Measurements from ENCODE around the gene NAP1L1.

Gene NAP1L1

DNA sequence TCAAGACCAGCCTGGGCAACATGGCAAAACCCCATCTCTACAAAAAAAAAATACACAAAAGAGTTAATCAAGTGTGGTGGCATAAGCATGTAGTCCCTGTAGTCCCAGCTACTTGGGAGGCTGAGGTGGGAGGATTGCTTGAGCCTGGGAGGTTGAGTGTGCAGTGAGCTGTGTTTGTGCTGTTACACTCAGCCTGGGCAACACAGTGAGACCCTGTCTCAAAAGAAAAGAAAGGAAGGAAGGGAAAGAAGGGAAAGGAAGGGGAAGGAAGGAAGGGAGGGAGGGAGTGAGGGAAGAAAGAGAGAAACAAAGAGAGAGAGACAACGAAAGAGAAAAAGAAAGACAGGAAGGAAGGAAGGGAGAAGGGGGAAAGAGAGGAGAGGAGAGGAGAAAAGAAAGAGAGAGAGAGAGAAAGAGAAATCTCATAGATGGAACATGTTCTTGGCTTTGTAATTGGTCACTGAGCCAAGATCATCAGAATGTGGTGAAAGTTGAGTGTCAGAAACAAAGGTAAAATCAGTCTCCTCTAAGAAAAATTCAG, 26.8 kb upstream of the NAP1L1 start:
- no peak overlapping the region for H3K4me3 ChIP-seq
- H3K36me3 ChIP-seq: no peaks in the 10 kb centered on the region
- H3K9ac ChIP-seq: no peak overlapping the region
- no peaks in the 10 kb centered on the region for H3K9me3 ChIP-seq
- no peaks in the 10 kb centered on the region for H4K20me1 ChIP-seq
- no peak for TF ChIP-seq Cebpa-rat (IDR thresholded peaks at IDR 0.05)
- no peak overlapping the region for H3K27ac ChIP-seq
- H3K4me2 ChIP-seq: no peak overlapping the region
- no peaks in the 10 kb centered on the region for H3K27me3 ChIP-seq
- H3K4me1 ChIP-seq: peaks cover 13% of the 10 kb centered on the region

DNA sequence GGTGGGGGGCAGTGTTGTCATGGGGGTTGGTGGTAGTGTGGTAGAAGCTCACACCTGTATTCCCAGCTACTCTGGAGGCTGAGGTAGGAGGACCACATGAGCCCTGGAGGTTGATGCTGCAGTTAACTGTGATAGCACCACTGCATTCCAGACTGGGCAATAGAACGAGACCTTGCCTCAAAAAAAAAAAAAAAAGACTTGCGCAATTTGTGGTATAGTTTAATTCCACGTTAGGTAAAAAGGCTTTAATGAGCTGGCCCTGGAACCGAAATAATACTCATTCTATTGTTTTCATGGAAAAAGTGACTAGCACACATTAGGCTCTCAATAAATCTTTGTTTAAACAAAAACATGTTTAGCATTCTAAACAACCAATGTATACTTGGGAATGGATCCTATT, 25.4 kb upstream of the NAP1L1 start:
- no peak overlapping the region for H3K27ac ChIP-seq
- H3K4me3 ChIP-seq: no peak overlapping the region
- H3K9me3 ChIP-seq: no peaks in the 10 kb centered on the region
- TF ChIP-seq Cebpa-rat (IDR thresholded peaks at IDR 0.05): no peak
- H3K4me2 ChIP-seq: no peak overlapping the region
- no peaks in the 10 kb centered on the region for H4K20me1 ChIP-seq
- H3K9ac ChIP-seq: no peak overlapping the region
- no peaks in the 10 kb centered on the region for H3K27me3 ChIP-seq
- H3K4me1 ChIP-seq: peaks cover 13% of the 10 kb centered on the region
- no peaks in the 10 kb centered on the region for H3K36me3 ChIP-seq

GRCh38 chr12:76108356-76108755, 23.9 kb upstream of the NAP1L1 start:
- Histone ChIP-seq H3K27me3 (no peaks in the 10 kb centered on the region), H4K20me1 (no peaks in the 10 kb centered on the region), H3K27ac (no peak overlapping the region), H3K9ac (no peak overlapping the region), H3K9me3 (no peaks in the 10 kb centered on the region), H3K4me1 (peaks cover 2% of the 10 kb centered on the region), H3K4me2 (no peak overlapping the region), H3K36me3 (no peaks in the 10 kb centered on the region), H3K4me3 (no peak overlapping the region)
- TF ChIP-seq Cebpa-rat (IDR thresholded peaks at IDR 0.05): no peak

DNA sequence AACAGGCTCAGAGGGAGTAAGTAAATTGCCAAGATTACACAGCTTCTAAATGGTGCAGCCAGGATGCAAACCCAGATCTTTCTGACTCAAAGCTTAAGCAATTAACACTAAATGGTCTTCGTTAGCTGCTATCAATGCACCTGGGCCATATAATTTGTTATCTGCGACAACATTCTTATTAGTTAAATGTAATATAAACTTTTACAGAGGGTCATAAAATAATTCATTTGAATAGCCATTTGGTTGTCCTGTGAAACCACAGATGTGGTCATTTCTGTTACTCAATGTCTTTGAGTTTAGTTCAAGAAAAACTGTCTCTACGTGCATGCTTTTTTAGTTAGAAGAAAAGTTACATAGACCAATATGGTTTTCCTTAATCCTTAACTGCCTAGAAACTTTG, 22.1 kb upstream of the NAP1L1 start:
- no peak overlapping the region for H3K27ac ChIP-seq
- no peak overlapping the region for H3K4me3 ChIP-seq
- no peak overlapping the region for H3K9ac ChIP-seq
- H4K20me1 ChIP-seq: no peaks in the 10 kb centered on the region
- no peaks in the 10 kb centered on the region for H3K4me1 ChIP-seq
- no peaks in the 10 kb centered on the region for H3K9me3 ChIP-seq
- H3K27me3 ChIP-seq: no peaks in the 10 kb centered on the region
- H3K36me3 ChIP-seq: no peaks in the 10 kb centered on the region
- TF ChIP-seq Cebpa-rat (IDR thresholded peaks at IDR 0.05): no peak
- no peak overlapping the region for H3K4me2 ChIP-seq

GRCh38 chr12:76103958-76104357, 19.5 kb upstream of the NAP1L1 start:
- Histone ChIP-seq H3K4me2 (no peak overlapping the region), H3K27ac (no peak overlapping the region), H3K36me3 (no peaks in the 10 kb centered on the region)

GRCh38 chr12:76101739-76102385, 17.4 kb upstream of the NAP1L1 start:
- Histone ChIP-seq H3K27me3 (no peaks in the 10 kb centered on the region), H3K4me2 (no peak overlapping the region), H3K9ac (no peak overlapping the region), H3K4me3 (no peak overlapping the region), H3K4me1 (no peaks in the 10 kb centered on the region), H3K27ac (no peak overlapping the region), H3K36me3 (no peaks in the 10 kb centered on the region), H4K20me1 (no peaks in the 10 kb centered on the region), H3K9me3 (no peaks in the 10 kb centered on the region)
- no peak for TF ChIP-seq Cebpa-rat (IDR thresholded peaks at IDR 0.05)

More at GRCh38 chr12:76103958-76104357, 19.5 kb upstream of the NAP1L1 start:
- H3K4me3 ChIP-seq: no peak overlapping the region
- H3K9me3 ChIP-seq: no peaks in the 10 kb centered on the region
- H3K4me1 ChIP-seq: no peaks in the 10 kb centered on the region
- no peak for TF ChIP-seq Cebpa-rat (IDR thresholded peaks at IDR 0.05)
- H4K20me1 ChIP-seq: no peaks in the 10 kb centered on the region
- no peaks in the 10 kb centered on the region for H3K27me3 ChIP-seq
- H3K9ac ChIP-seq: no peak overlapping the region

DNA sequence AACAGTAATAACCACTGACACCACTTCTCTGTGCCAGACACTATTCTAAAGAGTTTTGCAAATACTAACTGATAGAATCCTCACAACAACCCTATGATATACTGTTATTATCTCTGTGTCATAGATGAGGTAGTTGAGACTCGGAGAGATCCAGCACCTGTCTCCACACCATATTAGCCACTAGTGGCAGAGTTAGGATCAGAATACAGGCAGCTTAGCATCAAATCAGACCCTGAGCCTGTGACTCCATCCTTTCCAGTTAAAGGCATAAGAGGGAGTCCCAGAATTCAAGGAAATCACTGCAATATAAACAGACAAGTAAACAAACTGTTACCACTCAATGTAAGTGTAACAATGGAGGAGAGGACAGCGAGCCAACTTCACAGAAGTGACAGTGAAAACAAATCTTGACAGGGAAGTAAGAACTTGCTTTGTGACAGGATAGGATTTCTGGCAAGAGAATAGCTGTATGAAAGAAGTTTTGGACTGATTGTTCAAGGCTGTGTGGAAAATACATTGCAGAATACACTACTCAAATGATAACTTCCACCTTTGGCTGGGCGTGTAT, 11.7 kb upstream of the NAP1L1 start:
- no peak overlapping the region for H3K4me2 ChIP-seq
- no peaks in the 10 kb centered on the region for H4K20me1 ChIP-seq
- H3K27ac ChIP-seq: no peak overlapping the region
- no peaks in the 10 kb centered on the region for H3K9me3 ChIP-seq
- no peaks in the 10 kb centered on the region for H3K36me3 ChIP-seq
- no peak overlapping the region for H3K9ac ChIP-seq
- peaks cover 16% of the 10 kb centered on the region for H3K4me1 ChIP-seq
- H3K27me3 ChIP-seq: no peaks in the 10 kb centered on the region
- no peak for TF ChIP-seq Cebpa-rat (IDR thresholded peaks at IDR 0.05)
- H3K4me3 ChIP-seq: no peak overlapping the region

DNA sequence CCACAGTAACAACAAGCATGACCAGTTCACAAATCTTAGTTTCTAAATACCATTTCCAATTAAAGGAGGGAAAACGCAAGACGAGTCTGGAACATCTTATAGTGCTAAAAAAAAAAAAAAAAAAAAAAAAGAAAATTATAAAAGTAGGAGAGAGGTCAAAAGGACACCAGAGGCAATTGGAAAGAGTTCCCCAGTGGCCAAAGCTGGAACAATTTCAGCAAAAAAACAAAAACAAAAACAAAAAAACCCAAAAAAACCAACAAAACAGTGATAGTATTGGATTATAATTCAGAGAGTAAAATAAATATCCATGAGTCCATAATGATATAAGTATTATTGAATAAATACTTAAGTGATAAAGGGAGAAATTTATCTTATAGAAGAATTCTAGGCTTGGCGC, 10.3 kb upstream of the NAP1L1 start:
- no peak overlapping the region for H3K4me3 ChIP-seq
- no peaks in the 10 kb centered on the region for H3K9me3 ChIP-seq
- H3K4me1 ChIP-seq: peaks cover 23% of the 10 kb centered on the region
- no peak overlapping the region for H3K9ac ChIP-seq
- H3K4me2 ChIP-seq: no peak overlapping the region
- no peaks in the 10 kb centered on the region for H3K36me3 ChIP-seq
- TF ChIP-seq Cebpa-rat (IDR thresholded peaks at IDR 0.05): no peak
- H4K20me1 ChIP-seq: no peaks in the 10 kb centered on the region
- no peaks in the 10 kb centered on the region for H3K27me3 ChIP-seq
- no peak overlapping the region for H3K27ac ChIP-seq

DNA sequence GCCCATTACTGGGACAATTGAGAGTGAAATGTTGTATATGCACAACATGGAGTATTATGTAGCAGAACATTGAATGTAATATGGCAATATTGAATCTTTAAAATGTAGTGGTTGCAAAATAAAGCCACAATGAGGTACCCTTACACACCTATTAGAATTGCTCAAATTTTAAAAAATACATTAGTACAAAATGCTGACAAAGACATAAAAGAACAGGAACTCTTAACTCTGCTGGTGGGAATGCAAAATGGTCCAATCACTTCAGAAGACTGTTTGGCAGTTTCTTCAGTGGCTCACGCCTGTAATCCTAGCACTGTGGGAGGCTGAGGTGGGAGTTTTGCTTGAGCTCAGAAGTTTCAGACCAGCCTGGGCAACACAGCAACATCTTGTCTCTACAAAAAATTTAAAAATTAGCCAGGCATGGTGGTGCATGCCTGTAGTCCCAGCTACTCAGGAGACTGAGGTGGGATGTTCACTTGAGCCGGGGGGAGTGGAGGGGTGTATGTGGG, 6.8 kb upstream of the NAP1L1 start:
- no peak for TF ChIP-seq Cebpa-rat (IDR thresholded peaks at IDR 0.05)
- Histone ChIP-seq H3K27me3 (no peaks in the 10 kb centered on the region), H3K4me2 (peak overlapping the region; percentile 57), H4K20me1 (no peaks in the 10 kb centered on the region), H3K4me1 (peaks cover 40% of the 10 kb centered on the region), H3K36me3 (no peaks in the 10 kb centered on the region), H3K9ac (no peak overlapping the region), H3K27ac (peak overlapping the region; percentile 13; the same call in 1 of the 2 replicates), H3K4me3 (no peak overlapping the region), H3K9me3 (no peaks in the 10 kb centered on the region)

DNA sequence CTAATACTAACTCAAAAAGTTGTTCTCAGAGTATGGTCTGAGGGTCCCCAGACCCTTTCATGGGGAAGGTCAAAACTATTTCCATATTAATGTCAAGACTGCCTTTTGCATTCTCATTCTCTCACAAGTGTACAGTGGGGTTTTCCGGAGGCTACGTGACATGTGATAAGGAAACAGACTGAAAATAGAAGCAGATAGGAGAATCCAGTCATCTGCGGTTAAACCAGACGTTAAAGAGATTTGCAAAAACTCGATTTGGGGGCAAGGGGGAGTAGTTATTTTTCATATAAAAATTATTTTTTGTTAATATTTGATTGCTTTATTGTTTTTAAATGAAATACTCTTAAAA, 1.0 kb upstream of the NAP1L1 start:
- Histone ChIP-seq H3K27ac (peak overlapping the region; percentile 98), H3K9ac (peak overlapping the region; percentile 98), H3K4me2 (peak overlapping the region; percentile 78), H3K36me3 (peaks cover 11% of the 10 kb centered on the region), H3K4me1 (peaks cover 50% of the 10 kb centered on the region), H3K9me3 (no peaks in the 10 kb centered on the region), H4K20me1 (peaks cover 39% of the 10 kb centered on the region), H3K4me3 (peak overlapping the region; percentile 96), H3K27me3 (no peaks in the 10 kb centered on the region)
- no peak for TF ChIP-seq Cebpa-rat (IDR thresholded peaks at IDR 0.05)
